HL-60 (cell line): Measurements from ENCODE around the gene SDE2.

Source experiments
- CTCF ChIP-seq: IDR thresholded peaks from one replicate; pipeline ENCODE4 v1.5.1; 2011; ENCODE audit warnings: low read length, control low read depth, inconsistent platforms; ENCODE audit not compliant: insufficient read depth
- GABPA ChIP-seq: IDR thresholded peaks from 2 replicates; pipeline ENCODE4 v1.6.1; 2012; ENCODE audit warnings: low read depth
- POLR2AphosphoS5 ChIP-seq: IDR thresholded peaks from 2 replicates; pipeline ENCODE4 v1.6.1; 2012; ENCODE audit warnings: low read depth
- REST ChIP-seq: IDR thresholded peaks from 2 replicates; pipeline ENCODE4 v1.6.1; 2012; ENCODE audit warnings: low read depth; ENCODE audit not compliant: insufficient replicate concordance
- SPI1 ChIP-seq: IDR thresholded peaks from 2 replicates; pipeline ENCODE4 v1.6.1; 2012; ENCODE audit warnings: low read depth, mild to moderate bottlenecking, borderline replicate concordance

GRCh38 chr1:226046240-226046639 lies 47.1 kb upstream of the SDE2 start:
- TF ChIP-seq POLR2AphosphoS5, result no peak
- no peak for TF ChIP-seq CTCF
- TF ChIP-seq REST, result no peak
- TF ChIP-seq SPI1, result no peak
- TF ChIP-seq GABPA, result no peak
